ENCODE measurements around the gene KDM5B.
"Not testable (repeated sequence)": the region's sequence is repeated elsewhere in the genome, so short reads cannot be mapped to it uniquely, and the experiment has no call there.

The KDM5B gene

DNA sequence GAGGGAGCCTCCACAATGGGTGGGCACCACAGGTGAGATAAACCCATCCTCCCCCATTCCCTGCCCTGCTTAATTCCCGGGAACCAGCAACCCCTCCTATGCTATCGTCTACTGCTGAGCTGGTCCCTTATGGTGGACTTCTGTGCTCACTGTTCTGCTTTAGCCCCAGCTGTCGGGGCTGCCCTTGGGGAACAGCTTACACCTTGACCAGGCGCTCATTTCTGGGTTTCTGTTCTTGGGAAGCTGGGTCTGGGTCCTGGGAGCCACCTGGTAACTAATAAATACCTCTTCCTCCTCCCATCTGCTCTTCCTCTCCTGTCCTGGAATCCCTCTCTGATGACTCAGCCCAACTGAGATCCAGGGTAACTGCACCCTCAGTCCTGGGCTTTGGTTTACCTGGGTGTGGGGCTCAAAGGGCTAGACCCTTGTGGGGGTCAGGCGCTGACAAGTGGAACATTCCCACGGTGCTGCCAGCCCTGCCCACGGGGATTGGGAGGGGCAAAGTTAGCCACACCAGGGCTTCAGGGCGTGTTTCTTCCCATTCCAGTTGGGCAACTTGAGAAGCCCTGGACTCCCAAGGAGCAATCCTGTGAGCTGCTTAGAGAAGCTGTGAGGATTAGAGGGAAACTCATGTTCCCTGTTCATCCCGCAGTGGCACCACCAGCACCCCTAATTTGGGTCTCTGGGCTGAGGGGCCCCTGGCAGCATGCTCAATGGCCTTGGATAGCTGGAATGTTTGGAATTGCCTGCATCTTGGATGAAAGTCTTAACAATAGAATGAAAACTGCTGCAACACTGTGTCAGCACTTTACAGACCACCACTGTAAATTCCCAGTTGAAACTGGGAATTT lies 4.2 kb upstream of the KDM5B start:
- DNase-seq = no peak

DNA sequence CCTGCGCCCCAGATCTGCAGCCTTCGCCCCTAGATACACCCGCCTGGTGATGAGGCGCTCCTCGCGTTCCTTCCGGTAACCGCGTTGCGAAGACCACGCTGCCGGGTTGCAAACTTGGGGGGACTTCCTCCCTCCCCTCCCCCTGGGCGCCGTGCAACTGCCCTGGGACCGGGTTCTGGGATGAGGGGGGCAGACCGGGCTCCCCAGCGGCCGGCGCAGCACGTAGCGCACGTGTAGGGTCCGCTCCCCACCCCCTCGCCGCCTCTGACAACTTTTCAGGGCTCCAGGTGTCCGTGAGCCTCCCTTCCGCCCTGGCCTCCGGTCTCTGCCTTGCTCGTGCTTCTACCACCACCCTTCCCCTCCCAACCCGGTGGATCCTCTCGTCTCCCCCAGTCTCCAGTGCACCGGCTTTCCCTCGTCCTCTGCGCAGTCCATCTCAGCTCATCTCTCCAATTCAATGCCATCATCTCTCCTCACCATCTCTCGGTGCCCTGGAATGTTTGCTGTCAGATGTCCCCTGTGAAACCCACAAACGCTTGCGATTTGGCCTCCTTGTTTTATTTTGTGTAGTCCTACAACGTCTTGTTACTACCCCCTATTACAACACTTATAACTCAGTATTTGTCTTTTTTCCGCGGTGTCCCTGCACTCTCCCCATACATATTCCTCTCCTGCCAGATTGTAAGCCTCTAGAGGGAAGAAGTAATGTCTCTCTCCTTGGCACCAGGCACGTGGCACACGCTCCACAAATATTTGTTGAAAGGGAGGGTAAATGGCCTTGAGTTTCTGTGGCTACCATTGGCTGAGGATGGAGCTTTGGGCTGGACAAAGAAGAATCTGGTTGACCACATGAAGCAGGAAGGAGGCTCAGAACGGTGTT lies 3.3 kb upstream of the KDM5B start:
- no peak for DNase-seq

GRCh38 chr1:202810615-202811295 lies 2.5 kb upstream of the KDM5B start, which contains the start of gene PCAT6:
Gene PCAT6, plus strand, starts transcription at chr1:202810954.
- peak; percentile 58 for DNase-seq

GRCh38 chr1:202810193-202810614 lies 2.0 kb upstream of the KDM5B start:
- no peak for DNase-seq

DNA sequence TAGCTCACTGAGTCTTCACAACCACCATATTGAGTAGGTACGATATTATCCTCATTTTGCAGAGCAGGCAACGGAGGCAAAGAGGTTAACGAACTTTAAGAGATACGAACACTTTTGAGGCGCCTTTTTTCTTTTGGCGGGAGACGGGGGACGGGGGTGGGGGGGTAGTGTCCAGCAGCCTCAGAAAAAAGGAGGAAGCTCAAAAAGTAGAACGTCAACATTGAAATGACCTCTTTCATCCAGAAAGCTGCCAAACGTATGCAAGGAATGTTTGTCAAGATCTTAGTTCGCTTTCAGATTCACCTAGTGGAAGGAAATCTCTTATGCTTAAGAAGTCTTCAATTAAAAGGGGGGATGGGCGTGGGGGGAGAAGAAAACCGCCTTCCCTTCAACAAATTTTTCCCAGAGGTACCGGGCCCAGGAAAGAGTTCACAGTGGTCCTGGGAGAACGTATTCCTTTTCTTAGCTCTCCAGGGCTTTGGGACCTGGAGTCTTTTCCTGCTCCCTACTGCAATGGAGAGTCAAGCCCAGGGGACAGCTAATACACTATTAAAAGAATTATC lies 1.5 kb upstream of the KDM5B start:
- DNase-seq = no peak

- no peak for DNase-seq
Observed at GRCh38 chr1:202807451-202807925, 733 bp downstream of the KDM5B start.

DNA sequence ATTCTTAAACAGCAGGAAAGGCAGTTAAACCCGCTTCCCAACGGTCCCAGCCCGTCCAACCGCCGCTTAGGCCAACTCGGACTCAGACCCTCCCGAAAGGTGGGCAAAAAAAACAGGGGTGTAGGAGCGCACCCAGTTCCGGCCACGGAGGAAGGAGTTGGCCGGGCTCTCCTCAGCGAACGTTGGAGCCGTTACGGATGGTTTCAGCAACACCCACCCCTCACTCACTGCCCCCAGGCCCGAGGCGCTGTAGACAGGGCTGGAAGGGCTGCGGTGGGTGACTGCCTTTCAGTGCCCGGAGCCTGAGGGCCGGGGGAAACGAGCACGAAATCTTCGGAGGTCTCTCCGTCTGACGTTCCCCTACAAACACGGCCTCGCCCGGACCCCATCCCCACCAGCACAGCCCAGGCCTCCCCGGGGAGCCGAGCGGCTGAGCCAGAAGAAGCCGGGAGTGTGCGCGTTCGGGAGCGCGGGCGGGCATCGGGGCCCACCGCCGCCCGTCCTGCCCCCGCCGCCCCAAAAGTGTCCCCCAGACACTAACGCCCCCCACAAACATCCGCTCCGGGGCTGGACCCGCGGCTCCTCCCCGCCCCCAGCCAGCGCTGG lies 1.3 kb downstream of the KDM5B start:
- no peak for DNase-seq

DNA sequence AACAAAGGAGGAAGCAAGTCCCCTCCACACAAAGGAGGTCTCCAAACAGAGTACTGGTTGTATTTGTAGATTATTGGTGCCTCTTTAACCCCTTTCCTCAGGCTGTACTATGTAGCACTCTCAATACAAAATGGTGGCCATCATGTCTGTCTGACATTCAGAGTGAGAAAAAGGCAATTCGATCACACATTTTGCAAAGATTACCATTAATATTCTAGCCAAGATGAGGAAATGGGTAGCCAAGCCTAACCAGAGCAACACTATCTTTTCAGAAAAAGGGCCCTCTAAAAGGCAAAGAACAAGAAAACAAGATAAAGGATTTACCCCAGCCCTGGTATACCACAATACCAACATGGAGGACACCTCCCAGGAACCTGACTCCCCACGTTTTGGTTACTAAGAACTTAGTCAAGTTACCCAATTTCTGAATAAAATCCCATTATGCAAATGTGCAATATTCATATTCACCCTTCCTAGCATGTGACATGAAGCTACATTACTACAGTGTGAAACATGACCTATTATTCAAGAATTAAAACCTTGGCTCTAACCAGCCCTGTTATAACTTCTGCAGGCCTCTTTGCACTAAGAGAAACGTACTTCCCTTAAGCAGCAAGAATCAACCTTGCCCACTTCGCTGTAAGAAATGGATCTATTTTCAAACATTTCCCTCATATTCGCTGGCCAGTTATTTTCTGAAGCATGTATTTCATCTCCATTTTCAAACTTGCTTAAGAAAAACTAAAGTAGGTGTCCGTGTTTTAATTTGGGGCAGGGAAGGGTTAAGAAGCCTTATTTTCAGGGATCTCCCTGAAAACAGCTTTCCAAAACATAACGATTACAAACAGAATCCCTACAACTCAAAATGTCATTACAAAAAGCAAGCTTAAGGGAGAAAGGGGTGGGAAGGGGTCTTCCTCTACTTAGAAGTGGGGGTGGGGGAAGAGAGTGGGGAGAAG lies 2.1 kb downstream of the KDM5B start:
- DNase-seq = no peak

GRCh38 chr1:202804126-202804525 lies 4.1 kb downstream of the KDM5B start:
- no peak for DNase-seq

- no peak for DNase-seq
Observed at GRCh38 chr1:202802998-202803932, 5.0 kb downstream of the KDM5B start.

- no peak for DNase-seq
Observed at GRCh38 chr1:202802034-202802433, 6.2 kb downstream of the KDM5B start.

- no peak for DNase-seq
Observed at GRCh38 chr1:202801175-202801574, 7.0 kb downstream of the KDM5B start.

- no peak for DNase-seq
Observed at GRCh38 chr1:202800742-202801141, 7.5 kb downstream of the KDM5B start.

- DNase-seq = no peak
Observed at GRCh38 chr1:202798792-202799331, 9.4 kb downstream of the KDM5B start.

DNA sequence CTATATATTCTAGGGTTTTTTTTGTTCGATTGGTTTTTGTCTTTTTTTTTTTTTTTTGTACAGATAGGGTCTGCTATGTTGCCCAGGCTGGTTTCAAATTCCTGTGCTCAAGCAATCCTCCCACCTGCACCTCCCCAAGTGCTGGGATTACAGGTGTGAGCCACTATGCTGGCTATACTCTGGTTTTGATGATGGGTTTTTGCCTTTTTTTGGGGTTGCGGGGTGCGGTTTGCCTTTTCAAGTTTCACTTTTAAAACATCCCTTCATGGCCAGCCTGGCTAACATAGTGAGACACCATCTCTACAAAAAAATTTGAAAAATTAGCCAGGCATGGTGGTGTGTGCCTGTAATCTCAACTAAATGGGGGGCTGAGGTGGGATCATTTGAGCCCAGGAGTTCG lies 10.0 kb downstream of the KDM5B start:
- DNase-seq = no peak

DNA sequence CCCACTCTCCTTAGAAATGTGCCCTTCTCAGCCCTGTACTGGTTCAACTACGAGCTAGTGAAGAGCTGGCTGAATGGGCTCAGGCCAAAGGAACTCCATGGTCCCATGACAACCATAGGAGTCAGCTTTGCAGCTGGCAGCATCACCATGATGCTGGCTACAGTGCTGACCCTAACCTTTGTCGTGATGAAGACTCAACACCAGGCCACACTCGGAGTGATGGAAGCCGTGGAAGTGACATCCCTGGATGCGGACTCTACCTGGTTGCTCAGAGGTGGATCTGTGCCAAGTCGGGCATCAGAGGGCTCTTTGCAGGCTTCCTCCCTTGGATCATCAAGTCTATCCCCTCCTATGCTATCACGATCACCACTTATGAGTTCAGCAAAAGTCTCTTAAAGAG lies 11.6 kb downstream of the KDM5B start:
- DNase-seq = no peak

DNA sequence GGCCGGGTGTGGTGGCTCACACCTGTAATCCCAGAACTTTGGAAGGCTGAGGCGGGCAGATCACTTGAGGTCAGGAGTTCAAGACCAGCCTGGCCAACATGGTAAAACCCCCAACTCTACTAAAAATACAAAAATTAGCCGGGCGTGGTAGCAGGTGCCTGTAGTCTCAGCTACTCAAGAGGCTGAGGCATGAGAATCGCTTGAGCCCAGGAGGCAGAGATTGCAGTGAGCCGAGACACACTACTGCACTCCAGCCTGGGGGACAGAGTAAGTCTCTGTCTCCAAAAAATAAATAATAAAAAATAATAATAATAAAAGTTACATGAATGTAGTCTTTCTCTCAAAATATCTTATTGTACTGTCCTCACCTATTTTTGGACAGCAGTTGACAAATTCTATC lies 13.3 kb downstream of the KDM5B start:
- DNase-seq = not testable (repeated sequence)

- no peak for DNase-seq
Observed at GRCh38 chr1:202794051-202794740, 14.0 kb downstream of the KDM5B start.
